Sigmoid colon (tissue), 7 donors: ENCODE data around the gene EIF4G3. TPM values are rescaled to one million over a fixed set of nuclear protein-coding genes. Genes with fewer than 3 reads are reported as not detected.
"Not testable (repeated sequence)": the region's sequence is repeated elsewhere in the genome, so short reads cannot be mapped to it uniquely, and the experiment has no call there.

Experiments
- DNase-seq: peaks from one replicate; pipeline ENCODE4 v3.0.0-alpha.2; 2019
- H3K27ac ChIP-seq, 4 donors: fragments of 200-600 bp; sonication (generic); one replicate each; pipeline ENCODE4 v1.5.1; 2016 to 2019; ENCODE audit warnings: mild to moderate bottlenecking in 1 of 4
- H3K27me3 ChIP-seq, 3 donors: fragments of 200-600 bp; sonication (generic); one replicate each; pipeline ENCODE4 v1.5.1; 2019; ENCODE audit warnings: mild to moderate bottlenecking in 1 of 3
- H3K36me3 ChIP-seq, 4 donors: fragments of 200-600 bp; sonication (generic); one replicate each; pipeline ENCODE4 v1.5.1; 2016 to 2019
- H3K4me1 ChIP-seq, 4 donors: fragments of 200-600 bp; sonication (generic); one replicate each; pipeline ENCODE4 v1.5.1; 2017 to 2019
- H3K4me3 ChIP-seq, 4 donors: fragments of 200-600 bp; sonication (generic); one replicate each; pipeline ENCODE4 v1.5.1; 2017 to 2019; ENCODE audit warnings: mild to moderate bottlenecking in 2 of 4, moderate library complexity in 1 of 4
- H3K9me3 ChIP-seq, 4 donors: fragments of 200-600 bp in 3 of 4; sonication (generic) in 3 of 4; one replicate each; pipeline versions ENCODE4 v1.5.1 to v1.6.1; 2013 to 2019
- EP300 ChIP-seq, 4 donors: sonication (generic); formaldehyde crosslinking; IDR thresholded peaks; one replicate each; pipeline ENCODE4 v1.6.1; 2017; ENCODE audit warnings: antibody characterized with exemption in 4 of 4
- POLR2A ChIP-seq, 2 donors: fragments of 450-650 bp; IDR thresholded peaks; one replicate each; pipeline ENCODE4 v1.6.1; 2016; ENCODE audit warnings: antibody characterized with exemption in 2 of 2, mild to moderate bottlenecking in 2 of 2, moderate library complexity in 2 of 2
- POLR2AphosphoS5 ChIP-seq, 4 donors: sonication (generic); formaldehyde crosslinking; IDR thresholded peaks; one replicate each; pipeline ENCODE4 v1.6.1; 2017; ENCODE audit warnings: antibody characterized with exemption in 4 of 4
- WGBS, 2 donors: extraction: QIAGEN DNeasy Blood & Tissue Kit; methylation state at CpG; one replicate each; pipeline ENCODE4 v1.1.7; 2013; 5-methylcytosine and 5-hydroxymethylcytosine counted together
- intact Hi-C: fragments of 100-400 bp; cut with DNase I; formaldehyde crosslinking; loops from one replicate; pipeline ENCODE4 v1.15.1; 2023
- polyA plus RNA-seq, 3 donors: library from polyadenylated mRNA; stranded (reverse); fragments of 200-250 nt; gene quantifications; one replicate each; pipeline ENCODE4 v1.2.3, GENCODE V29; 2013
- total RNA-seq, 4 donors: library from RNA; depleted of rRNA; stranded (reverse); fragments of >200 nt; gene quantifications; one replicate each; pipeline ENCODE4 v1.1.0, GENCODE V29; 2016
- TF ChIP-seq, protein P1 (sequence below), 4 experiments: fragments of 450-650 bp in 3 of 4; fragments of 200-600 bp in 1 of 4; IDR thresholded peaks; one replicate each; pipeline ENCODE4 v1.5.1; 2016 to 2019; ENCODE audit warnings: antibody characterized with exemption in 4 of 4, mild to moderate bottlenecking in 3 of 4, moderate library complexity in 2 of 4
- donor health status: healthy with polysubstance abuse.
- donor health status: Bipolar disorder and iron deficiency.
- donor health status: healthy.

The EIF4G3 gene
- total and polyA plus RNA-seq, 7 donors: 13.4 to 65.9 (median 33.5) TPM

DNA sequence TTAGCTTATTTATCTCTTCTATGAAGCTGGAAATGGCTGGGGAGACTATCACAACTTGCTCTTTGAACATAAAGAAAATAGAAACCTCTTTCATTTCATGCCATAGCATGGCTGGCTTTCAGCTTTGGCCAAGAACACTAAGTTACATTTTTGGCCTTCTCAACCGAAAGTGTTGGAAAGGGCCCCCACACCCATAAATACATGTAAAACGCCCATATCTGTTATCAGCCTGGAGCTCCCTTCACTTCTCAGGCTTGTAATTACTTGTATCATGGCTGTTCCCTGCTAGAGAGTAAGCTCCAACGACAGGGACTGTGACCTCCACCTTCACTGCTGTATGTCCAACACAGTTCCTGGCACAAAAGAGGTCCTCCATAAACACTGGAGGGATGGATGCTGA is 12.7 kb upstream of the EIF4G3 start:
- H3K36me3 ChIP-seq: no peaks in the 10 kb centered on the region
- no peak overlapping the region for H3K27ac ChIP-seq
- no peak for TF ChIP-seq POLR2AphosphoS5 (IDR thresholded peaks at IDR 0.05)
- no peak for TF ChIP-seq POLR2A (IDR thresholded peaks at IDR 0.05)
- TF ChIP-seq, protein P1, sequence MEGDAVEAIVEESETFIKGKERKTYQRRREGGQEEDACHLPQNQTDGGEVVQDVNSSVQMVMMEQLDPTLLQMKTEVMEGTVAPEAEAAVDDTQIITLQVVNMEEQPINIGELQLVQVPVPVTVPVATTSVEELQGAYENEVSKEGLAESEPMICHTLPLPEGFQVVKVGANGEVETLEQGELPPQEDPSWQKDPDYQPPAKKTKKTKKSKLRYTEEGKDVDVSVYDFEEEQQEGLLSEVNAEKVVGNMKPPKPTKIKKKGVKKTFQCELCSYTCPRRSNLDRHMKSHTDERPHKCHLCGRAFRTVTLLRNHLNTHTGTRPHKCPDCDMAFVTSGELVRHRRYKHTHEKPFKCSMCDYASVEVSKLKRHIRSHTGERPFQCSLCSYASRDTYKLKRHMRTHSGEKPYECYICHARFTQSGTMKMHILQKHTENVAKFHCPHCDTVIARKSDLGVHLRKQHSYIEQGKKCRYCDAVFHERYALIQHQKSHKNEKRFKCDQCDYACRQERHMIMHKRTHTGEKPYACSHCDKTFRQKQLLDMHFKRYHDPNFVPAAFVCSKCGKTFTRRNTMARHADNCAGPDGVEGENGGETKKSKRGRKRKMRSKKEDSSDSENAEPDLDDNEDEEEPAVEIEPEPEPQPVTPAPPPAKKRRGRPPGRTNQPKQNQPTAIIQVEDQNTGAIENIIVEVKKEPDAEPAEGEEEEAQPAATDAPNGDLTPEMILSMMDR (IDR thresholded peaks at IDR 0.05): no peak
- TF ChIP-seq EP300 (IDR thresholded peaks at IDR 0.05): no peak
- DNase-seq: peak; percentile 17
- intact Hi-C loops: no loop called here
- H3K4me3 ChIP-seq: no peak overlapping the region
- WGBS, 2 donors: 42 to 71% methylated on average over 3 of the region's 3 CpGs
- H3K27me3 ChIP-seq: no peaks in the 10 kb centered on the region
- H3K9me3 ChIP-seq: no peaks in the 10 kb centered on the region
- H3K4me1 ChIP-seq: no peaks in the 10 kb centered on the region

DNA sequence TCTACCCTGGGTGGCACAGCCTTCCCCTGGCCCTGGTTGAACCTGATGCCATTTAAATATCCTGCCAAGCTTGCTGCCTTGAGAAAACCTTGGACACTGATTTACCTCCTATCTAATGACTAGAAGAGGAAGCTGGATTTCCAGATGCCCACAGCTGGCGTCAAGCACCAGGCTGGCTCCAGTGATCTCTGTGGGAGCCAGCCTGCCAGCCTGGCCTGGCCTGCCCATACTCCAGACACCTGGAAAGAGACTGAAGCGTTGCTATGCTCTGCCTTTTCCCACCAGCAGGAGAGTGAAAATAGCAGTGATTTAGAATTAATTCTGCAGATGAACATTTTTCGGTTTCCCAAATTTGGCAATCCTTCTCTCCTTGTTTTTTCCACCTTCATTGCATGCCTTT is 11.5 kb upstream of the EIF4G3 start:
- peak; percentile 22 for DNase-seq
- 92 to 95% methylated on average over 3 of the region's 3 CpGs for WGBS, 2 donors
- Histone ChIP-seq H3K4me3 (no peak overlapping the region), H3K9me3 (no peaks in the 10 kb centered on the region), H3K4me1 (no peaks in the 10 kb centered on the region), H3K27me3 (no peaks in the 10 kb centered on the region), H3K27ac (no peak overlapping the region), H3K36me3 (no peaks in the 10 kb centered on the region)
- intact Hi-C loops: no loop called here
- no peak for TF ChIP-seq POLR2AphosphoS5 (IDR thresholded peaks at IDR 0.05)
- TF ChIP-seq, protein P1 (IDR thresholded peaks at IDR 0.05): no peak
- TF ChIP-seq POLR2A (IDR thresholded peaks at IDR 0.05): no peak
- no peak for TF ChIP-seq EP300 (IDR thresholded peaks at IDR 0.05)

DNA sequence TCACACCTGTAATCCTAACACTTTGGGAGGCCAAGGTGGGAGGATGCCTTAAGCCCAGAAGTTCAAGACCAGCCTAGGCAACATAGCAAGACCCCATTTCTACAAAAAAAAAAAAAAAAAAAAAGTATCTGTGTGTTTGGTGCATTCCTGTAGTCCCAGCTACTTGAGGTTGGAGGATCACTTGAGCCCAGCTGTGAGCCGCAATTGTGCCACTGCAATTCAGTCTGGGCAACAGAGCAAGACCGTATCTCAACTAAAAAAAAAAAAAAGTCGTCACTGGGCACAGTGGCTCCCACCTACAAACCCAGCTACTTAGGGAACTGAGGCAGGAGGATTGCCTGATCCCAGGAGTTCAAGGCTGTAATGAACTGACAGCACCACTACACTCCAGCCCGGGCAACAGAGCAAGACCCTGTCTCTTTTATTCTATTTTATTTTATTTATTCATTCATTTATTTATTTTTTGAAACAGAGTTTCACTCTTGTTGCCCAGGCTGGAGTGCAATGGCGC is 8.6 kb upstream of the EIF4G3 start:
- TF ChIP-seq POLR2AphosphoS5 (IDR thresholded peaks at IDR 0.05) (no peak), EP300 (IDR thresholded peaks at IDR 0.05) (no peak), POLR2A (IDR thresholded peaks at IDR 0.05) (no peak)
- TF ChIP-seq, protein P1 (IDR thresholded peaks at IDR 0.05): no peak

DNA sequence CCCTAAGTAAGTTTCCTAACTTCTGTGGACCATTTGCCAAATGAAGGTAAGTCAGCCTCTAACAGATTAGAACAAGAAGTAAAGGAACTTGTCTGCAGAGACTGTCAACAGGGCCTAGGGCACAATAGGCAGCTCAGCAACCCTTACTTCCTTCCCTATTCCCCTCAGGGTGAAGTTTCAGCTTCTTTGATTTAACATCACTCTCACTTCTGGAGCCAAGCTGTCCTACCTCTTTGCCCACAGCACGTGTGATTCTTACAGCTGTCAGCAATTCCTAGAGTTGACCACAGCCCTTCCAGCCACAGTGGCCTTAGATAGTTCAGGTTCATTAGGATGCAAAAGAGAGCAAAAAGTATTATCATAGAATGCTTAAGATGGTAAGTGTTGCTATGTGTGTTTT is 7.6 kb upstream of the EIF4G3 start:
- intact Hi-C loops: no loop called here
- Histone ChIP-seq H3K9me3 (no peaks in the 10 kb centered on the region), H3K27ac (no peak overlapping the region), H3K4me1 (no peaks in the 10 kb centered on the region), H3K4me3 (no peak overlapping the region), H3K27me3 (no peaks in the 10 kb centered on the region), H3K36me3 (no peaks in the 10 kb centered on the region)
- TF ChIP-seq POLR2AphosphoS5 (IDR thresholded peaks at IDR 0.05) (no peak), EP300 (IDR thresholded peaks at IDR 0.05) (no peak), POLR2A (IDR thresholded peaks at IDR 0.05) (no peak)
- TF ChIP-seq, protein P1 (IDR thresholded peaks at IDR 0.05): no peak
- 40 to 77% methylated on average over 1 of the region's 1 CpG for WGBS, 2 donors
- DNase-seq: no peak

More for the DNA sequence above, 8.6 kb upstream of the EIF4G3 start:
- H3K9me3 ChIP-seq: no peaks in the 10 kb centered on the region
- no peaks in the 10 kb centered on the region for H3K4me1 ChIP-seq
- no peak overlapping the region for H3K27ac ChIP-seq
- no peak overlapping the region for H3K4me3 ChIP-seq
- WGBS, 2 donors: 86 to 92% methylated on average over 5 of the region's 5 CpGs
- DNase-seq: no peak
- H3K27me3 ChIP-seq: no peaks in the 10 kb centered on the region
- intact Hi-C loops: no loop called here
- H3K36me3 ChIP-seq: no peaks in the 10 kb centered on the region

DNA sequence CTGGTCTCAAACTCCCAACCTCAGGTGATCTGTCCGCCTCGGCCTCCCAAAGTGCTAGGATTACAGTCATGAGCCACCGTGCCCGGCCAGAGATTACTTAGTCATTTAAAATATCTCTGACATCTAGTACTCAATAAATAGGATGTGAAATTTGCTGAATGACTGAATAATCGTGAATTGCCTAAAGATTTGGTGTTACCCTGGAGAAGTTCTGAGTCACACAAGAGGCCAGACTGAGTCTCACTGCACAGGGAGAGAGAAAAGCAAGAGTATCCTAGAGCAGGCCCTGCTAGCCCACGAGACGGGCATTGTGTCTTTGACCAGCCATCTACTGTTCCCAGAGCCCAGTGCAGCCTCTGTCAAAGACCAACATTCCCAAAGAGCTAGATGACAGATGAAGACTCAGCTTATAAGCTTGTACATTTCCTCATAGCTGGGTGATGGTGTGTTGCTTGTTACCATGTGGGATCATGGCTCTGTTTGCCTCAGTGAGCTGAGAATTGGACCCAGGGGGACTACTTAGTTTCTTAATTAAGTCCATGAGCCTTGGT is 5.6 kb upstream of the EIF4G3 start:
- no peaks in the 10 kb centered on the region for H3K36me3 ChIP-seq
- 88 to 89% methylated on average over 7 of the region's 7 CpGs for WGBS, 2 donors
- peaks cover 0 to 2% (median under 1%) of the 10 kb centered on the region in 4 donors for H3K4me1 ChIP-seq
- H3K9me3 ChIP-seq: no peaks in the 10 kb centered on the region
- no peaks in the 10 kb centered on the region for H3K27me3 ChIP-seq
- intact Hi-C loops: no loop called here
- no peak for DNase-seq
- H3K4me3 ChIP-seq: no peak overlapping the region
- TF ChIP-seq, protein P1 (IDR thresholded peaks at IDR 0.05): no peak
- TF ChIP-seq POLR2A (IDR thresholded peaks at IDR 0.05) (no peak), EP300 (IDR thresholded peaks at IDR 0.05) (no peak), POLR2AphosphoS5 (IDR thresholded peaks at IDR 0.05) (no peak)
- H3K27ac ChIP-seq: no peak overlapping the region

DNA sequence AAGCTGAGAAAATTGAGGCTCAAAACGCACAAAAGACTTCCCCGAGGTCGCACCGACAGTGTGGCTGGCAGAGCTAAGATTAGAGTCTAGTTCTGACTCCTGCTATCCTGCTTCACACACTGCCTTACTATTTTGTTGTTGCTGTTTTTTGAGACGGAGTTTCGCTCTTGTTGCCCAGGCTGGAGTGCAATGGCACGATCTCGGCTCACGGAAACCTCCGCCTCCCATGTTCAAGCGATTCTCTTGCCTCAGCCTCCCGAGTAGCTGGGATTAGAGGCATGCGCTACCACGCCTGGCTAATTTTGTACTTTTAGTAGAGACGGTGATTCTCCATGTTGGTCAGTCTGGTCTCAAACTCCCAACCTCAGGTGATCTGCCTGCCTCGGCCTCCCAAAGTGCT is 1.6 kb upstream of the EIF4G3 start:
- H3K27ac ChIP-seq, DNase-seq, H3K36me3 ChIP-seq, H3K27me3 ChIP-seq, H3K9me3 ChIP-seq, H3K4me3 ChIP-seq: not testable (repeated sequence)
- 96% methylated on average over 16 of the region's 16 CpGs for WGBS, 2 donors
- H3K4me1 ChIP-seq: peaks cover 0 to 27% (median 14%) of the 10 kb centered on the region in 4 donors
- intact Hi-C loops: loop anchor here (5.0 to 10.0 kb wide), 3 partner anchors 153 to 481 kb away; no protein-coding TSS in a partner anchor
